Activated CD4-positive, CD25-positive, alpha-beta regulatory T cell treated with anti-CD3 and anti-CD28 coated beads, Interleukin-2, amount 50 U/mL, for 16 hours (primary cell): Measurements from ENCODE around the gene FLT1.

Experiments
- DNase-seq: peaks from one replicate; pipeline ENCODE4 v3.0.0-alpha.2; 2020; ENCODE audit warnings: low read depth, low spot score

The FLT1 gene

GRCh38 chr13:28488376-28489005 is 6.4 kb downstream of the FLT1 start:
- no peak for DNase-seq

- no peak for DNase-seq
These were observed 8.9 kb downstream of the FLT1 start for GRCh38 chr13:28485996-28486543.

GRCh38 chr13:28485551-28485950 is 9.4 kb downstream of the FLT1 start:
- no peak for DNase-seq

GRCh38 chr13:28485097-28485496 is 9.8 kb downstream of the FLT1 start:
- DNase-seq = no peak

GRCh38 chr13:28483313-28483931 is 11.5 kb downstream of the FLT1 start:
- DNase-seq = no peak

- DNase-seq = no peak
These were observed 15.9 kb downstream of the FLT1 start for GRCh38 chr13:28479005-28479404.

- no peak for DNase-seq
These were observed 16.8 kb downstream of the FLT1 start for GRCh38 chr13:28478127-28478526.

GRCh38 chr13:28477709-28477973 is 17.3 kb downstream of the FLT1 start:
- no peak for DNase-seq

- no peak for DNase-seq
These were observed 17.8 kb downstream of the FLT1 start for GRCh38 chr13:28476919-28477708.

GRCh38 chr13:28475916-28476725 is 18.8 kb downstream of the FLT1 start:
- DNase-seq = no peak

- DNase-seq = no peak
These were observed 20.3 kb downstream of the FLT1 start for GRCh38 chr13:28474491-28475134.

GRCh38 chr13:28473044-28473443 is 21.9 kb downstream of the FLT1 start:
- no peak for DNase-seq

- no peak for DNase-seq
These were observed 23.5 kb downstream of the FLT1 start for GRCh38 chr13:28471421-28471820.

GRCh38 chr13:28470296-28470695 is 24.6 kb downstream of the FLT1 start:
- DNase-seq = no peak

GRCh38 chr13:28469316-28469715 is 25.6 kb downstream of the FLT1 start:
- no peak for DNase-seq

- no peak for DNase-seq
These were observed 26.7 kb downstream of the FLT1 start for GRCh38 chr13:28468023-28468915.

- DNase-seq = no peak
These were observed 27.9 kb downstream of the FLT1 start for GRCh38 chr13:28467034-28467433.

GRCh38 chr13:28466151-28466550 is 28.8 kb downstream of the FLT1 start:
- DNase-seq = no peak

GRCh38 chr13:28464861-28465460 is 30.0 kb downstream of the FLT1 start:
- DNase-seq = no peak

GRCh38 chr13:28463481-28463880 is 31.4 kb downstream of the FLT1 start:
- no peak for DNase-seq
